Skeletal muscle tissue (tissue), 4 donors: ENCODE data around the gene CDKAL1. TPM values are rescaled to one million over a fixed set of nuclear protein-coding genes. Genes with fewer than 3 reads are reported as not detected.

Source experiments
- H3K27ac ChIP-seq: one replicate; pipeline ENCODE4 v1.7.0; 2013; ENCODE audit warnings: mild to moderate bottlenecking, low read depth, low read length, inconsistent platforms
- H3K27me3 ChIP-seq, 3 donors: one replicate each; pipeline ENCODE4 v1.7.0; 2013; ENCODE audit warnings: low read length in 3 of 3; ENCODE audit not compliant: control insufficient read depth in 3 of 3, insufficient read depth in 3 of 3
- H3K36me3 ChIP-seq, 3 donors: one replicate each; pipeline ENCODE4 v1.7.0; 2013; ENCODE audit warnings: low read length in 3 of 3; ENCODE audit not compliant: control insufficient read depth in 3 of 3, insufficient read depth in 3 of 3
- H3K4me1 ChIP-seq, 3 donors: one replicate each; pipeline ENCODE4 v1.7.0; 2013; ENCODE audit warnings: low read length in 3 of 3, mild to moderate bottlenecking in 3 of 3; ENCODE audit not compliant: control insufficient read depth in 3 of 3, insufficient read depth in 3 of 3
- H3K4me3 ChIP-seq, 3 donors: one replicate each; pipeline ENCODE4 v1.7.0; 2013; ENCODE audit warnings: low read length in 3 of 3
- H3K9ac ChIP-seq, 3 donors: one replicate each; pipeline ENCODE4 v1.7.0; 2013; ENCODE audit warnings: low read length in 3 of 3, mild to moderate bottlenecking in 3 of 3, moderate library complexity in 2 of 3, low read depth in 1 of 3
- H3K9me3 ChIP-seq, 3 donors: one replicate each; pipeline ENCODE4 v1.7.0; 2013; ENCODE audit warnings: low read length in 3 of 3; ENCODE audit not compliant: control insufficient read depth in 3 of 3
- total RNA-seq: library from RNA; depleted of rRNA; stranded (reverse); fragments of >200 nt; gene quantifications from one replicate; pipeline ENCODE4 v1.2.3, GENCODE V29; 2014
- donor health status: Osteomylitis.

The CDKAL1 gene
- total RNA-seq, 1 donor from 2014 or later, result 42.8 TPM

GRCh38 chr6:20629509-20629908 is 95.3 kb downstream of the CDKAL1 start:
- Histone ChIP-seq H3K4me1 (peaks cover 2 to 14% (median 7%) of the 10 kb centered on the region in 3 donors), H3K9me3 (no peaks in the 10 kb centered on the region), H3K4me3 (no peak overlapping the region), H3K27me3 (no peaks in the 10 kb centered on the region), H3K9ac (no peak overlapping the region), H3K27ac (no peak overlapping the region), H3K36me3 (no peaks in the 10 kb centered on the region)

GRCh38 chr6:20630136-20630535 is 95.9 kb downstream of the CDKAL1 start:
- Histone ChIP-seq H3K27ac (no peak overlapping the region), H3K36me3 (no peaks in the 10 kb centered on the region), H3K4me3 (no peak overlapping the region), H3K27me3 (no peaks in the 10 kb centered on the region), H3K9ac (no peak overlapping the region), H3K4me1 (peaks cover 2 to 14% (median 7%) of the 10 kb centered on the region in 3 donors), H3K9me3 (no peaks in the 10 kb centered on the region)

- no peak overlapping the region for H3K27ac ChIP-seq
- H3K4me1 ChIP-seq, result peaks cover 2 to 14% (median 7%) of the 10 kb centered on the region in 3 donors
- no peaks in the 10 kb centered on the region for H3K36me3 ChIP-seq
- no peak overlapping the region for H3K9ac ChIP-seq
- no peak overlapping the region for H3K4me3 ChIP-seq
- H3K9me3 ChIP-seq, result no peaks in the 10 kb centered on the region
- no peaks in the 10 kb centered on the region for H3K27me3 ChIP-seq
Observed at GRCh38 chr6:20630617-20631548, 96.6 kb downstream of the CDKAL1 start.

- no peaks in the 10 kb centered on the region for H3K9me3 ChIP-seq
- H3K4me3 ChIP-seq, result no peak overlapping the region
- H3K4me1 ChIP-seq, result peaks cover 2 to 14% (median 7%) of the 10 kb centered on the region in 3 donors
- H3K27me3 ChIP-seq, result no peaks in the 10 kb centered on the region
- H3K36me3 ChIP-seq, result no peaks in the 10 kb centered on the region
- no peak overlapping the region for H3K27ac ChIP-seq
- no peak overlapping the region for H3K9ac ChIP-seq
Observed at GRCh38 chr6:20631549-20631924, 97.3 kb downstream of the CDKAL1 start.

GRCh38 chr6:20632696-20633095 is 98.4 kb downstream of the CDKAL1 start:
- Histone ChIP-seq H3K4me1 (peaks cover 2 to 14% (median 7%) of the 10 kb centered on the region in 3 donors), H3K27ac (no peak overlapping the region), H3K9me3 (no peaks in the 10 kb centered on the region), H3K27me3 (no peaks in the 10 kb centered on the region), H3K36me3 (no peaks in the 10 kb centered on the region), H3K4me3 (no peak overlapping the region), H3K9ac (no peak overlapping the region)

- Histone ChIP-seq H3K27me3 (no peaks in the 10 kb centered on the region), H3K9ac (no peak overlapping the region), H3K9me3 (no peaks in the 10 kb centered on the region), H3K36me3 (no peaks in the 10 kb centered on the region), H3K4me3 (no peak overlapping the region), H3K27ac (no peak overlapping the region), H3K4me1 (peaks cover 2 to 14% (median 7%) of the 10 kb centered on the region in 3 donors)
Observed at GRCh38 chr6:20633566-20634340, 99.5 kb downstream of the CDKAL1 start.

DNA sequence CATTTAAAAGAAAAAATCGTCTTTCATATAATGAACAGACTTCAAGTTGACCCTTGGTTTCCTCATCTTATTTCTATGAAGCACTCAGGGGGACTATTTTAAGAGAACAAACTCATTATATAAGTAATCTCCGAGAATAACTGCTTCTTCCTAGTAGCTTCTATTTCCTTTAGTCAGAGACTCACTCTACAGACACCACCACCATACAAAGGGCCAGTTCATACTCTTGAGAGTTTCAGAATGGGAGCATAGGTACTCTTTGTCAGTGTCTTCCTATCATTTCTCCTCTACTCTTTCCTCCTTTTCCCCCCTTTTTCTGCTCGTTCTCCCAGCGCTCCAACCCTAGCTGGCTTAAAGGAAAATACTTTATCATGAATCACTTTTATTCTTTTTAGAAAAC is 104.9 kb downstream of the CDKAL1 start:
- Histone ChIP-seq H3K9me3 (no peaks in the 10 kb centered on the region), H3K27ac (no peak overlapping the region), H3K36me3 (no peaks in the 10 kb centered on the region), H3K9ac (no peak overlapping the region), H3K4me1 (no peaks in the 10 kb centered on the region), H3K27me3 (no peaks in the 10 kb centered on the region), H3K4me3 (no peak overlapping the region)

GRCh38 chr6:20640181-20640580 is 105.9 kb downstream of the CDKAL1 start:
- Histone ChIP-seq H3K27ac (no peak overlapping the region), H3K4me1 (no peaks in the 10 kb centered on the region), H3K9me3 (no peaks in the 10 kb centered on the region), H3K27me3 (no peaks in the 10 kb centered on the region), H3K9ac (no peak overlapping the region), H3K36me3 (no peaks in the 10 kb centered on the region), H3K4me3 (no peak overlapping the region)

GRCh38 chr6:20642441-20642840 is 108.2 kb downstream of the CDKAL1 start:
- Histone ChIP-seq H3K4me1 (no peaks in the 10 kb centered on the region), H3K9me3 (no peaks in the 10 kb centered on the region), H3K4me3 (no peak overlapping the region), H3K36me3 (no peaks in the 10 kb centered on the region), H3K27ac (no peak overlapping the region), H3K27me3 (no peaks in the 10 kb centered on the region), H3K9ac (no peak overlapping the region)
